T-helper 1 cell (primary cell): ENCODE results near the gene CRACR2A.

Experiments
- DNase-seq, 5 donors: peaks; one replicate each; pipeline ENCODE4 v3.0.0-alpha.2; 2012 to 2020

Gene CRACR2A

GRCh38 chr12:3614806-3615466 is 138.0 kb downstream of the CRACR2A start:
- no peak for DNase-seq

- no peak for DNase-seq
Measured at GRCh38 chr12:3613641-3614395, 139.1 kb downstream of the CRACR2A start.

- no peak for DNase-seq
Measured at GRCh38 chr12:3611860-3612703, 140.8 kb downstream of the CRACR2A start.

GRCh38 chr12:3607821-3608220 is 145.1 kb downstream of the CRACR2A start:
- DNase-seq, result no peak

- no peak for DNase-seq
Measured at GRCh38 chr12:3607039-3607720, 145.7 kb downstream of the CRACR2A start.

- DNase-seq, result no peak
Measured at GRCh38 chr12:3606128-3606527, 146.8 kb downstream of the CRACR2A start.

DNA sequence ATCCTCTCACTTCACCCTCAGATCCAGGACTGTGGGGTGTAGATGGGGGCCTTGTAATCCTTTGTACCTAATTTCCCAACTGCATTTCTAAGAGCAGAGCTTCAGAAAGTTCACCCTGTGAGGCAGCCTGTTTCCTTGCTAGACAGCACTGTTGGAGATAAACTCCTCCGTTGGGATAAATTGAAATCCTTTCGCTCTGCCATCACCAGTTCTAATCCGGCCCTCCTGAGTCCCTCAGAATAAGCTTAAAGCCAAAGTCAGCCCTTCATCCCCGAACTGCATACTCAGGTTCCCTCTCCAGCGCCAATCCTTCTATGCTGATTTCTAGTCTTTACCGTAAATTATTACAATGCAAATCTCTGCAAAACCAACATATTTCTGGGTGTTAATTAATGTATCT is 147.2 kb downstream of the CRACR2A start:
- no peak for DNase-seq

GRCh38 chr12:3604748-3605586 is 147.9 kb downstream of the CRACR2A start:
- DNase-seq, result no peak

GRCh38 chr12:3604286-3604685 is 148.6 kb downstream of the CRACR2A start:
- no peak for DNase-seq

DNA sequence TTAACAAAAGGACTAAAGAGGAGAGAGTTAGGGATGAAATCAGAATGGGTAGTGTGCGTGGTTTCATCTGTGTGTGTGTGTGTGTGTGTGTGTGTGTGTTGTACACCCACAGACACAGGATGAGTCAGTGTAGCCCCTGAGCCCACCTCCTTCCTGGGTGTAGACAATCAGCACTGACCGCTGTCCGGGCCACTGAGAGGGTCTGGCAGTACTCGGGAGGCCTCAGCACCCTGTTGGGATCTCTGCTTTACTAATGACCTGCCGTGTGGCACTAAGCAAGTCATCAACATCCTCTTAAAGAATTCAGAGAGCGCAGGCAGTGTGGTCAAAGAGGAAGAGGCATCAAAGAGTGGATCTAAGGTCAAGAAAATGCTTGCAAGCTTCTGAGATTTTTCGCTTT is 149.3 kb downstream of the CRACR2A start:
- DNase-seq, result no peak

- DNase-seq, result no peak
Measured at GRCh38 chr12:3602488-3602887, 150.4 kb downstream of the CRACR2A start.

- DNase-seq, result no peak
Measured at GRCh38 chr12:3601461-3602150, 151.3 kb downstream of the CRACR2A start.

- DNase-seq, result no peak
Measured at GRCh38 chr12:3600951-3601350, 152.0 kb downstream of the CRACR2A start.

GRCh38 chr12:3600039-3600720 is 152.7 kb downstream of the CRACR2A start:
- DNase-seq, result no peak

DNA sequence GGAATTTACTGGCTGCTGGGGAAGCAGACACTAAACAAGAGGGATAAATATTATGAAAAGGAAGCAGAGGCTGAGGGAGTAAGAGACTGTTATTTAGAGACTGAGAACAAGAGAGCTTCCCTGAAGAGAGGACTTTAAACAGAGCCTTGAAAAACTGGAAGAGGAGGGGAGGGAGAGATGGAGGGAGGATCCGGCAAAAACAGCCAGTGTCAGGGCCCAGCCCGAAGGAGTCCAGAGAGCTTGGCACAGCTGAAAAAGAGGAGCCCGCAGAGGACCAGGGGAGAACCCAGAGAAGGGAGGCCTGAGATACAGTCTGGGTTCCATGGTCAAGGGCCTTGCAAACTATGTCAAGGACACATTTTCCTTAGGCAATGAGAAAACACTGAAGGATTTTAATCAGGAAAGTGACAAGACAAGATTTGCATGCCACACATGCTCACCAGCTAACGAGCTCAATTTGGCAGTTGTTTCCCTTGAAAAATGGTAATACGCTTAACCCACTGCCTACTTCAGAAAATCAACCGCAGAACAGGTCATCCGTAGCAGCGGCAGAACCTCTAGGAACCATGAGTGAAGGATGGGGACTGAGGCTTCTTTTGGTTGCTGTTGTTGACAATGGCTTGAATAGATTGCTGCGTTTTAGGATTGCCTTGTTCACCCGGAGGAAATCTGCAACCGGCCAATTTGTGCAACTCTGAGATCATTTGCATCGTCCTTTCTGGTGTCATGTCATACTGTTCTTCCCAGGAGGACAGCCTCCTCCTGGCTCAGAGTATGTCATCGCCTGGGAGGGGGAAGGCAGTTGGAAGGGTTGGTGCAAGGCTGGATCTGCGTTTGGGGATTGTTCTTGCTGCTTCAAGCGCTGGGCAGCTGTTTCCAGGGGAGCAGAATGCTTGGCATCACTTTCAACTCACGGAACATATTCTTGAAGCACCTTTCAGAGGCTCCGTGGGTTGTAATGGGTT is 153.7 kb downstream of the CRACR2A start:
- no peak for DNase-seq

DNA sequence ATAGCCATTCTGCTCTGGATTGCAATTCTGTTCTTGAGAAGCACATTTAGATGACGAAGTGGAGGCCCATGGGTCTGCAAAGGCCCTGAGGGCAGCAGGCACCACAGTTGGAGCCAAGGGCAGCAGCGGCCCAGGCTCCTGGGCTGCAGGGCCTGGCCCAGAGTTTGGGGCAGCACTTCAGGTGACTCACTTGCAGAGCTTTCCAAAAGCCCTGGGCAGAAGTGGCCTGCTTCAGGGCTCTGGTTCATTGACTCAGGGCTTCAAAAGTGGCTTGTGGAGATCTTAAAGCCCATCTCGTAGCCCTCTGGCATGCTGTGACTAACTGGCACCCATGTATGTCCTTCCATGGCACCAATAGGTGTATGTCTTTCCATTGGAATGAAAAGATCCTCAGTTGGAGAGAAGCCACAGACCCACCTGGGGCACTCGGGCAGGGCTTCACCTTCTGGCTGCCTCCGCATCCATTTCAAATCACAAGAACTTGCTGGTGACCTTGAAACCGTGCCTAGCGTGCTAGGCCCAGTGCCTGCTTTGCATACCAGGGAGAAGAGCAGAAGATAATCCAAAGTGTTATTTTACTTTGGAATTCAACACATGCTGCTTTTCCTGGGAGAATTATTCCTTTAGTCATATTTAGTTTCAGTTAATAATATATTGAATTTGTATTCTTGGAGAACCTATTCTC is 155.2 kb downstream of the CRACR2A start:
- DNase-seq, result no peak

GRCh38 chr12:3596703-3597415 is 156.1 kb downstream of the CRACR2A start:
- DNase-seq, result no peak

GRCh38 chr12:3595721-3596120 is 157.2 kb downstream of the CRACR2A start:
- DNase-seq, result no peak
